ENCODE data around the gene KIF6.

The KIF6 gene

GRCh38 chr6:39468385-39468784, 256.8 kb downstream of the KIF6 start:
- Histone ChIP-seq H3K36me3 (no peaks in the 10 kb centered on the region), H3K27ac (no peak overlapping the region), H3K9me3 (ENCODE audit: severe bottlenecking) (no peaks in the 10 kb centered on the region), H3K27me3 (ENCODE audit: insufficient read depth, low read depth, severe bottlenecking) (no peaks in the 10 kb centered on the region), H3K4me3 (ENCODE audit: low read depth, low read length) (no peak overlapping the region)
- DNase-seq, result no peak
- no peak for TF ChIP-seq CTCF (IDR thresholded peaks at IDR 0.05; ENCODE audit: low read depth, low read length)

GRCh38 chr6:39466631-39467030, 258.6 kb downstream of the KIF6 start:
- no peak for DNase-seq
- Histone ChIP-seq H3K36me3 (no peaks in the 10 kb centered on the region), H3K27me3 (ENCODE audit: insufficient read depth, low read depth, severe bottlenecking) (no peaks in the 10 kb centered on the region), H3K4me3 (ENCODE audit: low read depth, low read length) (no peak overlapping the region), H3K27ac (no peak overlapping the region), H3K9me3 (ENCODE audit: severe bottlenecking) (no peaks in the 10 kb centered on the region)
- no peak for TF ChIP-seq CTCF (IDR thresholded peaks at IDR 0.05; ENCODE audit: low read depth, low read length)

- DNase-seq, result no peak
- no peak overlapping the region for H3K4me3 ChIP-seq (ENCODE audit: low read depth, low read length)
- no peak overlapping the region for H3K27ac ChIP-seq
- no peaks in the 10 kb centered on the region for H3K36me3 ChIP-seq
- TF ChIP-seq CTCF (IDR thresholded peaks at IDR 0.05; ENCODE audit: low read depth, low read length), result no peak
- H3K27me3 ChIP-seq (ENCODE audit: insufficient read depth, low read depth, severe bottlenecking), result no peaks in the 10 kb centered on the region
- H3K9me3 ChIP-seq (ENCODE audit: severe bottlenecking), result no peaks in the 10 kb centered on the region
Observed at GRCh38 chr6:39465539-39465938, 259.7 kb downstream of the KIF6 start.

GRCh38 chr6:39464067-39464466, 261.1 kb downstream of the KIF6 start:
- no peaks in the 10 kb centered on the region for H3K36me3 ChIP-seq
- H3K27me3 ChIP-seq (ENCODE audit: insufficient read depth, low read depth, severe bottlenecking), result no peaks in the 10 kb centered on the region
- no peak overlapping the region for H3K27ac ChIP-seq
- H3K9me3 ChIP-seq (ENCODE audit: severe bottlenecking), result peaks cover 3% of the 10 kb centered on the region
- no peak overlapping the region for H3K4me3 ChIP-seq (ENCODE audit: low read depth, low read length)
- no peak for DNase-seq
- no peak for TF ChIP-seq CTCF (IDR thresholded peaks at IDR 0.05; ENCODE audit: low read depth, low read length)

- H3K27ac ChIP-seq, result no peak overlapping the region
- H3K36me3 ChIP-seq, result no peaks in the 10 kb centered on the region
- H3K4me3 ChIP-seq (ENCODE audit: low read depth, low read length), result no peak overlapping the region
- peaks cover 5% of the 10 kb centered on the region for H3K9me3 ChIP-seq (ENCODE audit: severe bottlenecking)
- no peak for DNase-seq
- no peaks in the 10 kb centered on the region for H3K27me3 ChIP-seq (ENCODE audit: insufficient read depth, low read depth, severe bottlenecking)
- TF ChIP-seq CTCF (IDR thresholded peaks at IDR 0.05; ENCODE audit: low read depth, low read length), result no peak
Observed at GRCh38 chr6:39453956-39454524, 271.2 kb downstream of the KIF6 start.

- Histone ChIP-seq H3K27me3 (ENCODE audit: insufficient read depth, low read depth, severe bottlenecking) (no peaks in the 10 kb centered on the region), H3K9me3 (ENCODE audit: severe bottlenecking) (peaks cover 5% of the 10 kb centered on the region), H3K4me3 (ENCODE audit: low read depth, low read length) (no peak overlapping the region), H3K27ac (no peak overlapping the region), H3K36me3 (no peaks in the 10 kb centered on the region)
- TF ChIP-seq CTCF (IDR thresholded peaks at IDR 0.05; ENCODE audit: low read depth, low read length), result no peak
- DNase-seq, result no peak
Observed at GRCh38 chr6:39453241-39453640, 272.0 kb downstream of the KIF6 start.
